Neuronal stem cell (in vitro differentiated cells): Measurements from ENCODE around the gene EFNA1.

Experiments
- DNase-seq: peaks from one replicate; pipeline ENCODE4 v3.0.0-alpha.2; 2013; ENCODE audit warnings: low spot score
- H2AFZ ChIP-seq: one replicate; pipeline ENCODE4 v1.6.1; 2013; ENCODE audit warnings: mild to moderate bottlenecking, low read length, inconsistent platforms
- H2AK5ac ChIP-seq: 2 replicates; pipeline ENCODE4 v1.6.1; 2013; ENCODE audit warnings: low read depth, mild to moderate bottlenecking, inconsistent platforms, low read length, moderate library complexity, mixed read lengths
- H2BK120ac ChIP-seq: 2 replicates; pipeline ENCODE4 v1.6.1; 2013; ENCODE audit warnings: low read depth, mild to moderate bottlenecking, inconsistent platforms, low read length, moderate library complexity, mixed read lengths
- H2BK12ac ChIP-seq: one replicate; pipeline ENCODE4 v1.6.1; 2013; ENCODE audit warnings: low read length, inconsistent platforms
- H2BK15ac ChIP-seq: 2 replicates; pipeline ENCODE4 v1.6.1; 2013; ENCODE audit warnings: mild to moderate bottlenecking, low read length, inconsistent platforms, mixed read lengths
- H2BK5ac ChIP-seq: one replicate; pipeline ENCODE4 v1.6.1; 2013; ENCODE audit warnings: inconsistent platforms, mild to moderate bottlenecking, low read length, moderate library complexity
- H3K14ac ChIP-seq: one replicate; pipeline ENCODE4 v1.6.1; 2013; ENCODE audit warnings: low read length, inconsistent platforms
- H3K18ac ChIP-seq: 2 replicates; pipeline ENCODE4 v1.6.1; 2013; ENCODE audit warnings: low read length, inconsistent platforms
- H3K23ac ChIP-seq: 2 replicates; pipeline ENCODE4 v1.6.1; 2013; ENCODE audit warnings: low read depth, mild to moderate bottlenecking, mixed read lengths, low read length, inconsistent platforms; ENCODE audit not compliant: poor library complexity
- H3K27ac ChIP-seq: replicated peaks from 3 replicates; pipeline ENCODE4 v1.5.1; 2013; ENCODE audit warnings: low read length, inconsistent platforms
- H3K27me3 ChIP-seq, 3 experiments: 2 replicates each; pipeline ENCODE4 v1.6.1; 2013; ENCODE audit warnings: low read length in 3 of 3, mild to moderate bottlenecking in 2 of 3, inconsistent platforms in 1 of 3, low read depth in 1 of 3, mixed read lengths in 1 of 3, moderate library complexity in 1 of 3; ENCODE audit not compliant: control insufficient read depth in 3 of 3, insufficient read depth in 3 of 3
- H3K36me3 ChIP-seq, 2 donors: replicated peaks in 1 of 2; 2 replicates each; pipeline ENCODE4 v1.6.1; 2013; ENCODE audit warnings: low read length in 2 of 2; ENCODE audit not compliant: control insufficient read depth in 2 of 2, insufficient read depth in 2 of 2
- H3K4ac ChIP-seq: 2 replicates; pipeline ENCODE4 v1.6.1; 2013; ENCODE audit warnings: inconsistent platforms, mild to moderate bottlenecking, low read length, moderate library complexity
- H3K4me1 ChIP-seq, 2 donors: 1 replicate in 1 of 2; 2 replicates in 1 of 2; pipeline ENCODE4 v1.6.1; 2013; ENCODE audit warnings: low read length in 2 of 2, low read depth in 1 of 2; ENCODE audit not compliant: control insufficient read depth in 2 of 2, insufficient read depth in 1 of 2
- H3K4me2 ChIP-seq: one replicate; pipeline ENCODE4 v1.6.1; 2013; ENCODE audit warnings: mild to moderate bottlenecking, low read length, inconsistent platforms; ENCODE audit not compliant: insufficient read depth, poor library complexity, severe bottlenecking
- H3K4me3 ChIP-seq, 2 donors: 2 replicates each; pipeline ENCODE4 v1.5.1; 2013; ENCODE audit warnings: low read length in 2 of 2, mild to moderate bottlenecking in 2 of 2, inconsistent platforms in 1 of 2, moderate library complexity in 1 of 2
- H3K79me1 ChIP-seq: one replicate; pipeline ENCODE4 v1.6.1; 2013; ENCODE audit warnings: low read depth, mild to moderate bottlenecking, inconsistent platforms, low read length, moderate library complexity
- H3K9ac ChIP-seq: one replicate; pipeline ENCODE4 v1.6.1; 2013; ENCODE audit warnings: mild to moderate bottlenecking, low read depth, low read length, inconsistent platforms; ENCODE audit not compliant: poor library complexity
- H3K9me3 ChIP-seq, 2 donors: replicated peaks in 1 of 2; 2 replicates each; pipeline versions ENCODE3 to v1.6.1; 2013; ENCODE audit warnings: low read length in 2 of 2, mild to moderate bottlenecking in 2 of 2, inconsistent platforms in 1 of 2, low read depth in 1 of 2, mixed read lengths in 1 of 2, moderate library complexity in 1 of 2; ENCODE audit not compliant: control insufficient read depth in 2 of 2, insufficient read depth in 1 of 2
- H4K8ac ChIP-seq: one replicate; pipeline ENCODE4 v1.6.1; 2013; ENCODE audit warnings: low read depth, mild to moderate bottlenecking, inconsistent platforms, low read length, moderate library complexity
- H4K91ac ChIP-seq: one replicate; pipeline ENCODE4 v1.6.1; 2013; ENCODE audit warnings: low read length, low read depth, mild to moderate bottlenecking, inconsistent platforms; ENCODE audit not compliant: poor library complexity
- WGBS, 2 donors: extraction: QIAGEN DNeasy Blood & Tissue Kit; methylation state at CpG; one replicate each; pipeline ENCODE4 v1.1.7; 2013; ENCODE audit warnings: missing lambda C conversion rate in 2 of 2, mixed read lengths in 1 of 2; ENCODE audit not compliant: insufficient read length in 2 of 2, insufficient replicate concordance in 1 of 2; ENCODE audit errors: extremely low coverage in 2 of 2; 5-methylcytosine and 5-hydroxymethylcytosine counted together

Gene EFNA1

GRCh38 chr1:155126556-155127104 is 1.0 kb upstream of the EFNA1 start:
- peak overlapping the region; percentile 87 for H2AK5ac ChIP-seq
- no peak overlapping the region for H3K4ac ChIP-seq
- H3K36me3 ChIP-seq, result peaks cover 0 to 2% of the 10 kb centered on the region in 2 donors
- peak overlapping the region; percentile 27 to 80 for H3K4me3 ChIP-seq
- H2AFZ ChIP-seq, result peak overlapping the region; percentile 85
- H2BK120ac ChIP-seq, result no peak overlapping the region
- H2BK12ac ChIP-seq, result peak overlapping the region; percentile 98
- H2BK15ac ChIP-seq, result peak overlapping the region; percentile 97
- H3K4me1 ChIP-seq, result peaks cover 36 to 48% of the 10 kb centered on the region in 2 donors
- no peak overlapping the region for H4K8ac ChIP-seq
- WGBS, 2 donors, result no CpG with 5 or more reads among the region's 32 CpGs
- H3K4me2 ChIP-seq, result peak overlapping the region; percentile 91
- H3K27me3 ChIP-seq, result peaks cover 10 to 76% (median 62%) of the 10 kb centered on the region in 3 experiments
- H3K79me1 ChIP-seq, result no peaks in the 10 kb centered on the region
- H2BK5ac ChIP-seq, result no peak overlapping the region
- no peak for DNase-seq
- no peak overlapping the region for H3K14ac ChIP-seq
- peak overlapping the region; percentile 78 for H3K9ac ChIP-seq
- H3K23ac ChIP-seq, result peak overlapping the region; percentile 29
- H3K18ac ChIP-seq, result peak overlapping the region; percentile 90
- H4K91ac ChIP-seq, result no peak overlapping the region
- no peak overlapping the region for H3K27ac ChIP-seq
- peaks cover 0 to 2% of the 10 kb centered on the region in 2 donors for H3K9me3 ChIP-seq

DNA sequence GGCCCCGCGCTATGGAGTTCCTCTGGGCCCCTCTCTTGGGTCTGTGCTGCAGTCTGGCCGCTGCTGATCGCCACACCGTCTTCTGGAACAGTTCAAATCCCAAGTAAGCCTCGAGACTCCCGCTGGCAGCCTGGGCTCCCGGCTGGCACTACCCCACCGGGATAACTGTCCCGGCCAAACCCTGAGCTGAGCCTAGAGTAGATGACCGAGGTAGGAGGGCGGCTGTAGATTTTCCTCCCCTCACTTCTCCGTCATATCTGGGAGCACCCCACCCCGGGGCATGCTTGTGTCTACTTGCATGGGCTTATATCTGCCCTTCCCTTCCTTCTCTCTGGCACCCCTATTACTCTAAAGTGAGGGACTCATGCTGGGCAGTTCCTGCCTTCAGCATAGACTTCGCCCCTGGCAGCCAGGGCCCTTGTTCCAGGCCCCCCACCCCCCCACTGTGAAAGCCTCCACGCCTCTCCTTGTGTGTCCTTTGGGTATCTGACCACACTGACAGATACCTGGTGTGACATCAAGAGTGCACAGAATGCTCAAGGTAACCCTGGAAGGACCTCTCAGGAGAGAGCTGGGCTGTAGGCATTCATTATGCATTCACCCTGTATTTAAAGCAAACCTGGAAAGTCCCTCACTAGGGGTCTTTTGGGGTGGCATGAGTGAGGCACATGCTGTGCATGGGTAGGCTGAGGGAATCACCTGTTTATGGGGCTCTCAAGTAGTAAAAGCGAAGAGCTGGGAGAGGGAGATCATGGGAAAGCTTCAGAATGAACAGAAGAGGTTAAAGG is 485 bp downstream of the EFNA1 start:
- peaks cover 0 to 2% of the 10 kb centered on the region in 2 donors for H3K9me3 ChIP-seq
- no peak overlapping the region for H3K27ac ChIP-seq
- no peaks in the 10 kb centered on the region for H3K79me1 ChIP-seq
- WGBS, 2 donors, result no CpG with 5 or more reads among the region's 17 CpGs
- peak overlapping the region; percentile 31 for H3K14ac ChIP-seq
- no peak overlapping the region for H2BK5ac ChIP-seq
- H3K4me1 ChIP-seq, result peaks cover 36 to 48% of the 10 kb centered on the region in 2 donors
- peak overlapping the region; percentile 89 for H3K18ac ChIP-seq
- peak overlapping the region; percentile 73 for H2BK12ac ChIP-seq
- H3K36me3 ChIP-seq, result peaks cover 0 to 2% of the 10 kb centered on the region in 2 donors
- H3K9ac ChIP-seq, result peak overlapping the region; percentile 82
- no peak overlapping the region for H4K8ac ChIP-seq
- peak overlapping the region; percentile 49 for H2BK120ac ChIP-seq
- peak overlapping the region; percentile 39 to 77 for H3K4me3 ChIP-seq
- peaks cover 10 to 66% (median 62%) of the 10 kb centered on the region in 3 experiments for H3K27me3 ChIP-seq
- peak overlapping the region; percentile 91 for H3K4me2 ChIP-seq
- no peak for DNase-seq
- peak overlapping the region; percentile 52 for H3K23ac ChIP-seq
- H3K4ac ChIP-seq, result no peak overlapping the region
- peak overlapping the region; percentile 94 for H2BK15ac ChIP-seq
- peak overlapping the region; percentile 71 for H2AK5ac ChIP-seq
- H4K91ac ChIP-seq, result no peak overlapping the region
- H2AFZ ChIP-seq, result peak overlapping the region; percentile 85

GRCh38 chr1:155128755-155129473 is 1.2 kb downstream of the EFNA1 start:
- Histone ChIP-seq H3K4me1 (peaks cover 36 to 48% of the 10 kb centered on the region in 2 donors), H2AK5ac (peak overlapping the region; percentile 95), H3K9ac (no peak overlapping the region), H2BK120ac (no peak overlapping the region), H3K23ac (peak overlapping the region; percentile 12), H3K14ac (no peak overlapping the region), H3K36me3 (peaks cover 0 to 2% of the 10 kb centered on the region in 2 donors), H4K8ac (no peak overlapping the region), H3K18ac (peak overlapping the region; percentile 87), H3K4me2 (no peak overlapping the region), H3K9me3 (peaks cover 0 to 2% of the 10 kb centered on the region in 2 donors), H2BK15ac (no peak overlapping the region), H3K4me3 (no peak overlapping the region), H4K91ac (no peak overlapping the region), H2BK5ac (no peak overlapping the region), H3K27me3 (peaks cover 10 to 62% (median 61%) of the 10 kb centered on the region in 3 experiments), H3K79me1 (no peaks in the 10 kb centered on the region), H2AFZ (no peak overlapping the region), H2BK12ac (no peak overlapping the region), H3K4ac (no peak overlapping the region), H3K27ac (no peak overlapping the region)
- DNase-seq, result no peak
- WGBS, 2 donors, result no CpG with 5 or more reads among the region's 14 CpGs
